ENCODE measurements around the gene MTFR1L.

Gene MTFR1L

GRCh38 chr1:25858906-25859789 lies 39.4 kb downstream of the MTFR1L start, which contains the start of gene AUNIP:
AUNIP (minus strand) TSS chr1:25859457; CDS start chr1:25859357, 100 bp downstream.
- peak; percentile 97 for DNase-seq (ENCODE audit: low spot score)
- TF ChIP-seq CTCF (IDR thresholded peaks at IDR 0.05; ENCODE audit: extremely low read depth, missing control alignments), result no peak

DNA sequence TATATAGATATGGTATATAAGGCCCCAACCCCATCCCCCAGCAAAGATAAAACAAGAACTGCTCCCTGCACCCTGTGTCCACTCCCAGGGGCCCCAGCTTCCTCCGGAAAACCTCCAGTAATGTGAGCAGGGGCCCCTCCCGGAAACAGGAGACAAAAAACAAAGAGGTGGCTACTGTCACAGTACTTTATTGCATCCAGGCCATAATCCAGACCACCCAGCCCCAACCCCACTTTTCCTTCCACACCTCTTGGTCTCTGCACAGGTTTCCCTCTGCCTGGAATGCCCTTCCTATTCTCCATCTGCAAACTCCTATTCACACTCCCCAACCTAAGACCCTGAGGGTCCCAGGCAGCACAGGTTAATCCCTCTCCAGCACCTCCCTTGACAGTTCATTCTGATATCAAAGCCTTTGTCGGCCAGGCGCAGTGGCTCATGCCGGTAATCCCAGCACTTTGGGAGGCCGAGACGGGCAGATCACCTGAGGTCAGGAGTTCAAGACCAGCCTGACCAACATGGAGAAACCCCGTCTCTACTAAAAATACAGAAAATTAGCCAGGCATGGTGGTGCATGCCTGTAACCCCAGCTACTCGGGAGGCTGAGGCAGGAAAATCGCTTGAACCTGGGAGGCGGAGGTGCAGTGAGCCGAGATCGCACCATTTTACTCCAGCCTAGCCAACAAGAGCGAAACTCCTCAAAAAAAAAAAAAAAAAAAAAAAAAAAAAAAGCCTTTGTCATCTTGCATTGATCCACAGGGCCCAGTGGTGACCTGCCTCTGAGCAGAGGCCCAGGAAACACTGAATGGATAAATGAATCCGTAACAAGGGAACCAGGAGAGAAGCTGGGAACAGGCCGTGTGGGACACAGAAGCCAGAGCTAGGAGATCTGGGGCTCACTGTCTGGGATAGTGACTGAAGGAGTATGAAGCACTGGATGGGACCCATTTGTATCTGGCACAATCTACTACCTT lies 41.8 kb downstream of the MTFR1L start:
- no peak for DNase-seq (ENCODE audit: low spot score)
- no peak for TF ChIP-seq CTCF (IDR thresholded peaks at IDR 0.05; ENCODE audit: extremely low read depth, missing control alignments)

GRCh38 chr1:25862785-25863485 lies 43.2 kb downstream of the MTFR1L start:
- TF ChIP-seq CTCF (IDR thresholded peaks at IDR 0.05; ENCODE audit: extremely low read depth, missing control alignments), result no peak
- DNase-seq (ENCODE audit: low spot score), result no peak

- DNase-seq (ENCODE audit: low spot score), result no peak
- no peak for TF ChIP-seq CTCF (IDR thresholded peaks at IDR 0.05; ENCODE audit: extremely low read depth, missing control alignments)
Measured at GRCh38 chr1:25863486-25864262, 43.9 kb downstream of the MTFR1L start.

DNA sequence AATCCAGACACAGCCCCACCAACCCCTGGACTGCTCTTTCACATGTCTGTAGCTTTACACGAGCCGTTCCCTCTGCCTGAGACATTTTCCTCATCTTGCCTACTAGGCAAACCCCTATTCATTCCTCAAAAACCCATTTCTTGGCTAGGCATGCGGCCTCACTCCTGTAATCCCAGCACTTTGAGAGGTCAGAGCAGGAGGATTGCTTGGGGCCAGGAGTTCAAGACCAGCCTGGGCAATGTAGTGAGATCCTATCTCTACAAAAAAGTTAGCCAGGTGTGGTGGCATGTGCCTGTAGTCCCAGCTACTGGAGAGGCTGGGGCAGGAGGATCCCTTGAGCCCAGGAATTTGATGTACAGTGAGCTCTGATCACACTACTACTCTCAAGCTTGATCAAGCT lies 44.7 kb downstream of the MTFR1L start:
- TF ChIP-seq CTCF (IDR thresholded peaks at IDR 0.05; ENCODE audit: extremely low read depth, missing control alignments), result no peak
- DNase-seq (ENCODE audit: low spot score), result no peak

- DNase-seq (ENCODE audit: low spot score), result no peak
- no peak for TF ChIP-seq CTCF (IDR thresholded peaks at IDR 0.05; ENCODE audit: extremely low read depth, missing control alignments)
Measured at GRCh38 chr1:25866288-25866687, 46.5 kb downstream of the MTFR1L start.

Data from GM20000 (cell line).